NB4 (cell line): ENCODE measurements around the gene CSF1.

Experiments used
- MAX ChIP-seq: IDR thresholded peaks from 2 replicates; pipeline ENCODE4 v1.6.1; 2011; ENCODE audit warnings: low read depth, low read length
- TF ChIP-seq, protein P1 (sequence below): IDR thresholded peaks from one replicate; pipeline ENCODE4 v1.5.1; 2012; ENCODE audit warnings: low read depth, low read length

- TF ChIP-seq, protein P1, sequence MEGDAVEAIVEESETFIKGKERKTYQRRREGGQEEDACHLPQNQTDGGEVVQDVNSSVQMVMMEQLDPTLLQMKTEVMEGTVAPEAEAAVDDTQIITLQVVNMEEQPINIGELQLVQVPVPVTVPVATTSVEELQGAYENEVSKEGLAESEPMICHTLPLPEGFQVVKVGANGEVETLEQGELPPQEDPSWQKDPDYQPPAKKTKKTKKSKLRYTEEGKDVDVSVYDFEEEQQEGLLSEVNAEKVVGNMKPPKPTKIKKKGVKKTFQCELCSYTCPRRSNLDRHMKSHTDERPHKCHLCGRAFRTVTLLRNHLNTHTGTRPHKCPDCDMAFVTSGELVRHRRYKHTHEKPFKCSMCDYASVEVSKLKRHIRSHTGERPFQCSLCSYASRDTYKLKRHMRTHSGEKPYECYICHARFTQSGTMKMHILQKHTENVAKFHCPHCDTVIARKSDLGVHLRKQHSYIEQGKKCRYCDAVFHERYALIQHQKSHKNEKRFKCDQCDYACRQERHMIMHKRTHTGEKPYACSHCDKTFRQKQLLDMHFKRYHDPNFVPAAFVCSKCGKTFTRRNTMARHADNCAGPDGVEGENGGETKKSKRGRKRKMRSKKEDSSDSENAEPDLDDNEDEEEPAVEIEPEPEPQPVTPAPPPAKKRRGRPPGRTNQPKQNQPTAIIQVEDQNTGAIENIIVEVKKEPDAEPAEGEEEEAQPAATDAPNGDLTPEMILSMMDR, result no peak
- no peak for TF ChIP-seq MAX
Measured at GRCh38 chr1:109927911-109928321, 17.3 kb downstream of the CSF1 start.
